WTC11 (cell line): ENCODE data around the gene FOCAD. TPM values are rescaled to one million over a fixed set of nuclear protein-coding genes. Genes with fewer than 3 reads are reported as not detected.

Experiments
- CBFB ChIP-seq: sonication (generic); formaldehyde crosslinking; IDR thresholded peaks from 2 replicates; pipeline ENCODE4 v1.8.1; 2022; ENCODE audit warnings: mild to moderate bottlenecking, low read depth, missing genetic modification reagents
- FOXK1 ChIP-seq: sonication (generic); formaldehyde crosslinking; IDR thresholded peaks from 2 replicates; pipeline ENCODE4 v1.8.0; 2022; ENCODE audit warnings: mild to moderate bottlenecking, moderate library complexity, missing genetic modification reagents
- FOXP1 ChIP-seq: sonication (generic); formaldehyde crosslinking; IDR thresholded peaks from 2 replicates; pipeline ENCODE4 v1.8.0; 2022; ENCODE audit warnings: missing genetic modification reagents, mild to moderate bottlenecking, moderate library complexity, borderline replicate concordance
- GTF2I ChIP-seq: fragments of 250-450 bp; sonication (Bioruptor Pico); conservative IDR thresholded peaks from 2 replicates; pipeline ENCODE4 v1.4.0; 2021; ENCODE audit warnings: mild to moderate bottlenecking
- HMGA2 ChIP-seq: fragments of 250-450 bp; sonication (Bioruptor Pico); IDR thresholded peaks from 2 replicates; pipeline ENCODE4 v1.4.0; 2021; ENCODE audit warnings: mild to moderate bottlenecking, moderate library complexity
- JAZF1 ChIP-seq: fragments of 250-450 bp; sonication (Bioruptor Pico); IDR thresholded peaks from 2 replicates; pipeline ENCODE4 v1.9.0; 2021; ENCODE audit warnings: moderate library complexity, mild to moderate bottlenecking, inconsistent platforms
- NR1H2 ChIP-seq: sonication (generic); formaldehyde crosslinking; IDR thresholded peaks from 2 replicates; pipeline ENCODE4 v1.9.0; 2021; ENCODE audit warnings: mild to moderate bottlenecking, moderate library complexity, missing genetic modification reagents
- RELA ChIP-seq: sonication (generic); formaldehyde crosslinking; IDR thresholded peaks from 2 replicates; pipeline ENCODE4 v1.8.1; 2022; ENCODE audit warnings: missing genetic modification reagents, mild to moderate bottlenecking, borderline replicate concordance
- RORB ChIP-seq: fragments of 250-450 bp; sonication (Bioruptor Pico); IDR thresholded peaks from 2 replicates; pipeline ENCODE4 v1.9.0; 2021; ENCODE audit warnings: mild to moderate bottlenecking
- TCF7 ChIP-seq: sonication (generic); formaldehyde crosslinking; IDR thresholded peaks from 2 replicates; pipeline ENCODE4 v1.8.0; 2022; ENCODE audit warnings: mild to moderate bottlenecking, low read depth, missing genetic modification reagents, moderate library complexity
- TEAD4 ChIP-seq: sonication (generic); formaldehyde crosslinking; IDR thresholded peaks from 2 replicates; pipeline ENCODE4 v1.8.0; 2022; ENCODE audit warnings: mild to moderate bottlenecking, missing genetic modification reagents
- TP53 ChIP-seq: sonication (generic); formaldehyde crosslinking; IDR thresholded peaks from 2 replicates; pipeline ENCODE4 v1.8.1; 2023; ENCODE audit warnings: mild to moderate bottlenecking, missing genetic modification reagents
- ZNF121 ChIP-seq: sonication (generic); formaldehyde crosslinking; IDR thresholded peaks from 2 replicates; pipeline ENCODE4 v1.8.0; 2023; ENCODE audit warnings: missing genetic modification reagents
- ZNF138 ChIP-seq: sonication (generic); formaldehyde crosslinking; conservative IDR thresholded peaks from 2 replicates; pipeline ENCODE4 v1.8.1; 2022; ENCODE audit warnings: mild to moderate bottlenecking, moderate library complexity, missing genetic modification reagents
- ZNF263 ChIP-seq: sonication (generic); formaldehyde crosslinking; IDR thresholded peaks from 2 replicates; pipeline ENCODE4 v1.8.1; 2022; ENCODE audit warnings: low read depth, mild to moderate bottlenecking, moderate library complexity, missing genetic modification reagents
- ZNF671 ChIP-seq: fragments of 250-450 bp; sonication (Bioruptor Pico); IDR thresholded peaks from 2 replicates; pipeline ENCODE4 v1.8.0; 2021; ENCODE audit warnings: mild to moderate bottlenecking
- total RNA-seq: library from RNA; stranded (reverse); gene quantifications from 3 replicates; pipeline ENCODE4 v1.2.3, GENCODE V29; 2021
- TF ChIP-seq, protein P1 (sequence below): fragments of 250-450 bp; sonication (Bioruptor Pico); IDR thresholded peaks from 2 replicates; pipeline ENCODE4 v2.1.2; 2022; ENCODE audit warnings: mild to moderate bottlenecking, moderate library complexity
- TF ChIP-seq, protein P2 (sequence below): fragments of 250-450 bp; sonication (Bioruptor Pico); IDR thresholded peaks from 2 replicates; pipeline ENCODE4 v1.9.0; 2021; ENCODE audit warnings: mild to moderate bottlenecking
- TF ChIP-seq, protein P3 (sequence below): sonication (generic); formaldehyde crosslinking; IDR thresholded peaks from 2 replicates; pipeline ENCODE4 v1.8.0; 2023; ENCODE audit warnings: missing genetic modification reagents, mild to moderate bottlenecking, borderline replicate concordance
- TF ChIP-seq, protein P4 (sequence below): fragments of 250-450 bp; sonication (Bioruptor Pico); IDR thresholded peaks from 2 replicates; pipeline ENCODE4 v1.9.0; 2021; ENCODE audit warnings: mild to moderate bottlenecking, borderline replicate concordance
- TF ChIP-seq, protein P5 (sequence below): sonication (generic); formaldehyde crosslinking; IDR thresholded peaks from 2 replicates; pipeline ENCODE4 v1.8.1; 2022; ENCODE audit warnings: low read depth, missing genetic modification reagents, borderline replicate concordance
- TF ChIP-seq, protein P6 (sequence below): sonication (generic); formaldehyde crosslinking; IDR thresholded peaks from 2 replicates; pipeline ENCODE4 v1.8.1; 2023; ENCODE audit warnings: mild to moderate bottlenecking, missing genetic modification reagents, moderate library complexity
- TF ChIP-seq, protein P7 (sequence below): sonication (generic); formaldehyde crosslinking; conservative IDR thresholded peaks from 2 replicates; pipeline ENCODE4 v1.8.1; 2023; ENCODE audit warnings: mild to moderate bottlenecking, low read depth, missing genetic modification reagents, moderate library complexity

The FOCAD gene
- total RNA-seq, 1 experiment from 2014 or later = 34.3 TPM

DNA sequence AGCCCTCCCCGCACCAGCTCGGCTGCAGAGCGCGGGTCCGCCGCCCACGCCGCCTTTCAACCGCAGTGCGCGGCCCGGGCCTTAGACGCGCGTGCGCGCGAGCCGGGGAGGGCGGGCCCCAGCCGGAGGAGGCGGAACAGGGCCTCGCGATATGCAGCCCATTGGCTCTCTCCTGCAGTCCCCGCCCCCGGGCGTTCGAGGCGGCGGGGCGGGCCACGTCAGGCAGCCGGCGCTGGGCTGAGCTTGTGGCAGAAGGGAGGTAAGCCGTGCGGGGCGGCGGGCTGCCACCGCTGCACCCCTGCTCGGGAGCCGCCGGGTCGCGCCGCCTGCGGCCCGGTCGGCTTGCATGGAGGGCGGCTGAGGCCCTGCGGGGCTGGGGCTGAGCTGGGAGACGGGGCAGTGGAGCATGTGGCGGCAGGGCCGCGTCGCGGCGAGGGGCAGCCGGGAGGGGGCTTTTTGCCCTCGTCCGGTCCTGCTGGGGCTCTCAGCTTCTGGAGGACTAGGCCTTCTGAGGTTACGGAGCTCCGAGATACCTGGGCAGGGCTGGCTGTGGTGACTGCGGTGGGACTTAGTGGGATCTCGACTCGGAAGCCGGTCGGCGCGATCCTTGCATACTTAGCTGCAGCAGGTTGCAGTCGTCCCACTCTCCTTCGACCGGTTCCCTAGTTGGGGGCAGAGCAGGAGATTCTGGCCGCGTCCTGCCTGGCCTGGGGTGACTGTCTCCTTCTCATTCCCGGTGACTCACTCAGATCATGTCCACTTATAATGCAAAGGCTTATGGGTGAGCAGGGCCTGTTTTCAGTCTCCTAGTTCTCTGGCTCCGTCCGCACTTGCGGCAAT, at the start of gene FOCAD (continued):
- TF ChIP-seq NR1H2 (CRISPR knock-in tag) (no peak), ZNF138 (peak; percentile 88), FOXK1 (CRISPR knock-in tag) (peak; percentile 69), GTF2I (CRISPR knock-in tag) (no peak), RELA (CRISPR knock-in tag) (no peak), RORB (CRISPR knock-in tag) (no peak), JAZF1 (CRISPR knock-in tag) (no peak), HMGA2 (CRISPR knock-in tag) (no peak), ZNF671 (CRISPR knock-in tag) (no peak), TP53 (peak; percentile 93), CBFB (CRISPR knock-in tag) (0 out of 2 replicates have a peak, but pooled peaks have one; percentile 60), FOXP1 (CRISPR knock-in tag) (peak; percentile 96), TCF7 (CRISPR knock-in tag) (no peak), TEAD4 (CRISPR knock-in tag) (no peak), ZNF121 (CRISPR knock-in tag) (peak; percentile 66; the same call in 1 of the 2 replicates), ZNF263 (CRISPR knock-in tag) (no peak)
- TF ChIP-seq, protein P1, sequence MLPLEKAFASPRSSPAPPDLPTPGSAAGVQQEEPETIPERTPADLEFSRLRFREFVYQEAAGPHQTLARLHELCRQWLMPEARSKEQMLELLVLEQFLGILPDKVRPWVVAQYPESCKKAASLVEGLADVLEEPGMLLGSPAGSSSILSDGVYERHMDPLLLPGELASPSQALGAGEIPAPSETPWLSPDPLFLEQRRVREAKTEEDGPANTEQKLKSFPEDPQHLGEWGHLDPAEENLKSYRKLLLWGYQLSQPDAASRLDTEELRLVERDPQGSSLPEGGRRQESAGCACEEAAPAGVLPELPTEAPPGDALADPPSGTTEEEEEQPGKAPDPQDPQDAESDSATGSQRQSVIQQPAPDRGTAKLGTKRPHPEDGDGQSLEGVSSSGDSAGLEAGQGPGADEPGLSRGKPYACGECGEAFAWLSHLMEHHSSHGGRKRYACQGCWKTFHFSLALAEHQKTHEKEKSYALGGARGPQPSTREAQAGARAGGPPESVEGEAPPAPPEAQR (CRISPR knock-in tag) = no peak
- TF ChIP-seq, protein P2, sequence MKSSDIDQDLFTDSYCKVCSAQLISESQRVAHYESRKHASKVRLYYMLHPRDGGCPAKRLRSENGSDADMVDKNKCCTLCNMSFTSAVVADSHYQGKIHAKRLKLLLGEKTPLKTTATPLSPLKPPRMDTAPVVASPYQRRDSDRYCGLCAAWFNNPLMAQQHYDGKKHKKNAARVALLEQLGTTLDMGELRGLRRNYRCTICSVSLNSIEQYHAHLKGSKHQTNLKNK (CRISPR knock-in tag) = peak; percentile 54; the same call in 1 of the 2 replicates
- TF ChIP-seq, protein P3, sequence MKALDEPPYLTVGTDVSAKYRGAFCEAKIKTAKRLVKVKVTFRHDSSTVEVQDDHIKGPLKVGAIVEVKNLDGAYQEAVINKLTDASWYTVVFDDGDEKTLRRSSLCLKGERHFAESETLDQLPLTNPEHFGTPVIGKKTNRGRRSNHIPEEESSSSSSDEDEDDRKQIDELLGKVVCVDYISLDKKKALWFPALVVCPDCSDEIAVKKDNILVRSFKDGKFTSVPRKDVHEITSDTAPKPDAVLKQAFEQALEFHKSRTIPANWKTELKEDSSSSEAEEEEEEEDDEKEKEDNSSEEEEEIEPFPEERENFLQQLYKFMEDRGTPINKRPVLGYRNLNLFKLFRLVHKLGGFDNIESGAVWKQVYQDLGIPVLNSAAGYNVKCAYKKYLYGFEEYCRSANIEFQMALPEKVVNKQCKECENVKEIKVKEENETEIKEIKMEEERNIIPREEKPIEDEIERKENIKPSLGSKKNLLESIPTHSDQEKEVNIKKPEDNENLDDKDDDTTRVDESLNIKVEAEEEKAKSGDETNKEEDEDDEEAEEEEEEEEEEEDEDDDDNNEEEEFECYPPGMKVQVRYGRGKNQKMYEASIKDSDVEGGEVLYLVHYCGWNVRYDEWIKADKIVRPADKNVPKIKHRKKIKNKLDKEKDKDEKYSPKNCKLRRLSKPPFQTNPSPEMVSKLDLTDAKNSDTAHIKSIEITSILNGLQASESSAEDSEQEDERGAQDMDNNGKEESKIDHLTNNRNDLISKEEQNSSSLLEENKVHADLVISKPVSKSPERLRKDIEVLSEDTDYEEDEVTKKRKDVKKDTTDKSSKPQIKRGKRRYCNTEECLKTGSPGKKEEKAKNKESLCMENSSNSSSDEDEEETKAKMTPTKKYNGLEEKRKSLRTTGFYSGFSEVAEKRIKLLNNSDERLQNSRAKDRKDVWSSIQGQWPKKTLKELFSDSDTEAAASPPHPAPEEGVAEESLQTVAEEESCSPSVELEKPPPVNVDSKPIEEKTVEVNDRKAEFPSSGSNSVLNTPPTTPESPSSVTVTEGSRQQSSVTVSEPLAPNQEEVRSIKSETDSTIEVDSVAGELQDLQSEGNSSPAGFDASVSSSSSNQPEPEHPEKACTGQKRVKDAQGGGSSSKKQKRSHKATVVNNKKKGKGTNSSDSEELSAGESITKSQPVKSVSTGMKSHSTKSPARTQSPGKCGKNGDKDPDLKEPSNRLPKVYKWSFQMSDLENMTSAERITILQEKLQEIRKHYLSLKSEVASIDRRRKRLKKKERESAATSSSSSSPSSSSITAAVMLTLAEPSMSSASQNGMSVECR (CRISPR knock-in tag) = no peak
- TF ChIP-seq, protein P4, sequence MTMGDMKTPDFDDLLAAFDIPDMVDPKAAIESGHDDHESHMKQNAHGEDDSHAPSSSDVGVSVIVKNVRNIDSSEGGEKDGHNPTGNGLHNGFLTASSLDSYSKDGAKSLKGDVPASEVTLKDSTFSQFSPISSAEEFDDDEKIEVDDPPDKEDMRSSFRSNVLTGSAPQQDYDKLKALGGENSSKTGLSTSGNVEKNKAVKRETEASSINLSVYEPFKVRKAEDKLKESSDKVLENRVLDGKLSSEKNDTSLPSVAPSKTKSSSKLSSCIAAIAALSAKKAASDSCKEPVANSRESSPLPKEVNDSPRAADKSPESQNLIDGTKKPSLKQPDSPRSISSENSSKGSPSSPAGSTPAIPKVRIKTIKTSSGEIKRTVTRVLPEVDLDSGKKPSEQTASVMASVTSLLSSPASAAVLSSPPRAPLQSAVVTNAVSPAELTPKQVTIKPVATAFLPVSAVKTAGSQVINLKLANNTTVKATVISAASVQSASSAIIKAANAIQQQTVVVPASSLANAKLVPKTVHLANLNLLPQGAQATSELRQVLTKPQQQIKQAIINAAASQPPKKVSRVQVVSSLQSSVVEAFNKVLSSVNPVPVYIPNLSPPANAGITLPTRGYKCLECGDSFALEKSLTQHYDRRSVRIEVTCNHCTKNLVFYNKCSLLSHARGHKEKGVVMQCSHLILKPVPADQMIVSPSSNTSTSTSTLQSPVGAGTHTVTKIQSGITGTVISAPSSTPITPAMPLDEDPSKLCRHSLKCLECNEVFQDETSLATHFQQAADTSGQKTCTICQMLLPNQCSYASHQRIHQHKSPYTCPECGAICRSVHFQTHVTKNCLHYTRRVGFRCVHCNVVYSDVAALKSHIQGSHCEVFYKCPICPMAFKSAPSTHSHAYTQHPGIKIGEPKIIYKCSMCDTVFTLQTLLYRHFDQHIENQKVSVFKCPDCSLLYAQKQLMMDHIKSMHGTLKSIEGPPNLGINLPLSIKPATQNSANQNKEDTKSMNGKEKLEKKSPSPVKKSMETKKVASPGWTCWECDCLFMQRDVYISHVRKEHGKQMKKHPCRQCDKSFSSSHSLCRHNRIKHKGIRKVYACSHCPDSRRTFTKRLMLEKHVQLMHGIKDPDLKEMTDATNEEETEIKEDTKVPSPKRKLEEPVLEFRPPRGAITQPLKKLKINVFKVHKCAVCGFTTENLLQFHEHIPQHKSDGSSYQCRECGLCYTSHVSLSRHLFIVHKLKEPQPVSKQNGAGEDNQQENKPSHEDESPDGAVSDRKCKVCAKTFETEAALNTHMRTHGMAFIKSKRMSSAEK (CRISPR knock-in tag) = no peak
- TF ChIP-seq, protein P5, sequence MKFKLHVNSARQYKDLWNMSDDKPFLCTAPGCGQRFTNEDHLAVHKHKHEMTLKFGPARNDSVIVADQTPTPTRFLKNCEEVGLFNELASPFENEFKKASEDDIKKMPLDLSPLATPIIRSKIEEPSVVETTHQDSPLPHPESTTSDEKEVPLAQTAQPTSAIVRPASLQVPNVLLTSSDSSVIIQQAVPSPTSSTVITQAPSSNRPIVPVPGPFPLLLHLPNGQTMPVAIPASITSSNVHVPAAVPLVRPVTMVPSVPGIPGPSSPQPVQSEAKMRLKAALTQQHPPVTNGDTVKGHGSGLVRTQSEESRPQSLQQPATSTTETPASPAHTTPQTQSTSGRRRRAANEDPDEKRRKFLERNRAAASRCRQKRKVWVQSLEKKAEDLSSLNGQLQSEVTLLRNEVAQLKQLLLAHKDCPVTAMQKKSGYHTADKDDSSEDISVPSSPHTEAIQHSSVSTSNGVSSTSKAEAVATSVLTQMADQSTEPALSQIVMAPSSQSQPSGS (CRISPR knock-in tag) = no peak
- TF ChIP-seq, protein P6, sequence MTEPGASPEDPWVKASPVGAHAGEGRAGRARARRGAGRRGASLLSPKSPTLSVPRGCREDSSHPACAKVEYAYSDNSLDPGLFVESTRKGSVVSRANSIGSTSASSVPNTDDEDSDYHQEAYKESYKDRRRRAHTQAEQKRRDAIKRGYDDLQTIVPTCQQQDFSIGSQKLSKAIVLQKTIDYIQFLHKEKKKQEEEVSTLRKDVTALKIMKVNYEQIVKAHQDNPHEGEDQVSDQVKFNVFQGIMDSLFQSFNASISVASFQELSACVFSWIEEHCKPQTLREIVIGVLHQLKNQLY (CRISPR knock-in tag) = peak; percentile 86; the same call in 1 of the 2 replicates
- TF ChIP-seq, protein P7, sequence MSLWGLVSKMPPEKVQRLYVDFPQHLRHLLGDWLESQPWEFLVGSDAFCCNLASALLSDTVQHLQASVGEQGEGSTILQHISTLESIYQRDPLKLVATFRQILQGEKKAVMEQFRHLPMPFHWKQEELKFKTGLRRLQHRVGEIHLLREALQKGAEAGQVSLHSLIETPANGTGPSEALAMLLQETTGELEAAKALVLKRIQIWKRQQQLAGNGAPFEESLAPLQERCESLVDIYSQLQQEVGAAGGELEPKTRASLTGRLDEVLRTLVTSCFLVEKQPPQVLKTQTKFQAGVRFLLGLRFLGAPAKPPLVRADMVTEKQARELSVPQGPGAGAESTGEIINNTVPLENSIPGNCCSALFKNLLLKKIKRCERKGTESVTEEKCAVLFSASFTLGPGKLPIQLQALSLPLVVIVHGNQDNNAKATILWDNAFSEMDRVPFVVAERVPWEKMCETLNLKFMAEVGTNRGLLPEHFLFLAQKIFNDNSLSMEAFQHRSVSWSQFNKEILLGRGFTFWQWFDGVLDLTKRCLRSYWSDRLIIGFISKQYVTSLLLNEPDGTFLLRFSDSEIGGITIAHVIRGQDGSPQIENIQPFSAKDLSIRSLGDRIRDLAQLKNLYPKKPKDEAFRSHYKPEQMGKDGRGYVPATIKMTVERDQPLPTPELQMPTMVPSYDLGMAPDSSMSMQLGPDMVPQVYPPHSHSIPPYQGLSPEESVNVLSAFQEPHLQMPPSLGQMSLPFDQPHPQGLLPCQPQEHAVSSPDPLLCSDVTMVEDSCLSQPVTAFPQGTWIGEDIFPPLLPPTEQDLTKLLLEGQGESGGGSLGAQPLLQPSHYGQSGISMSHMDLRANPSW (CRISPR knock-in tag) = no peak
